GM23248 (cell line): ENCODE results near the gene INAFM1. TPM values are rescaled to one million over a fixed set of nuclear protein-coding genes. Genes with fewer than 3 reads are reported as not detected.
A peak's percentile ranks its signal among the peaks of the same experiment; 100 is the strongest.
"Not testable (repeated sequence)": the region's sequence is repeated elsewhere in the genome, so short reads cannot be mapped to it uniquely, and the experiment has no call there.

Experiments used
- DNase-seq: peaks from one replicate; pipeline ENCODE4 v3.0.0-alpha.2; 2015
- H2AFZ ChIP-seq: fragments of 200-600 bp; sonication (generic); 2 replicates; pipeline ENCODE4 v1.6.1; 2016; ENCODE audit warnings: antibody characterized with exemption
- H3F3A ChIP-seq: fragments of 200-600 bp; sonication (generic); 2 replicates; pipeline ENCODE4 v1.6.1; 2016; ENCODE audit warnings: mild to moderate bottlenecking, antibody characterized with exemption, mixed run types; ENCODE audit not compliant: insufficient read depth
- H3K27ac ChIP-seq: fragments of 200-600 bp; sonication (generic); 2 replicates; pipeline ENCODE4 v1.5.1; 2016; ENCODE audit warnings: mild to moderate bottlenecking
- H3K27me3 ChIP-seq: fragments of 200-600 bp; sonication (generic); replicated peaks from 2 replicates; pipeline ENCODE4 v1.6.1; 2016; ENCODE audit warnings: mild to moderate bottlenecking; ENCODE audit not compliant: insufficient read depth
- H3K36me3 ChIP-seq: fragments of 200-600 bp; sonication (generic); 2 replicates; pipeline ENCODE4 v1.6.1; 2016; ENCODE audit warnings: low read depth, mild to moderate bottlenecking
- H3K4me1 ChIP-seq: fragments of 200-600 bp; sonication (generic); 2 replicates; pipeline ENCODE4 v1.6.1; 2016; ENCODE audit warnings: mild to moderate bottlenecking; ENCODE audit not compliant: insufficient read depth
- H3K4me2 ChIP-seq: fragments of 200-600 bp; sonication (generic); one replicate; pipeline ENCODE4 v1.6.1; 2016; ENCODE audit warnings: mild to moderate bottlenecking; ENCODE audit not compliant: unreplicated experiment
- H3K4me3 ChIP-seq: fragments of 200-600 bp; sonication (generic); 2 replicates; pipeline ENCODE4 v1.5.1; 2016; ENCODE audit warnings: mild to moderate bottlenecking
- H3K79me2 ChIP-seq: fragments of 200-600 bp; sonication (generic); 2 replicates; pipeline ENCODE4 v1.6.1; 2016; ENCODE audit warnings: mild to moderate bottlenecking; ENCODE audit not compliant: insufficient read depth
- H3K9ac ChIP-seq: fragments of 200-600 bp; sonication (generic); 2 replicates; pipeline ENCODE4 v1.6.1; 2016; ENCODE audit warnings: mild to moderate bottlenecking
- H3K9me2 ChIP-seq: fragments of 200-600 bp; sonication (generic); 2 replicates; pipeline ENCODE4 v1.6.1; 2016; ENCODE audit warnings: mixed run types, mild to moderate bottlenecking, moderate library complexity; ENCODE audit not compliant: insufficient read depth
- H3K9me3 ChIP-seq: fragments of 200-600 bp; sonication (generic); one replicate; pipeline ENCODE4 v1.6.1; 2017; ENCODE audit warnings: low read depth
- H4K20me1 ChIP-seq: fragments of 200-600 bp; sonication (generic); 2 replicates; pipeline ENCODE4 v1.6.0; 2016; ENCODE audit not compliant: insufficient read depth
- EZH2 ChIP-seq: fragments of 200-600 bp; sonication (generic); IDR thresholded peaks from 2 replicates; pipeline ENCODE4 v1.6.1; 2018; ENCODE audit warnings: antibody characterized with exemption, mild to moderate bottlenecking; ENCODE audit not compliant: insufficient read depth, poor library complexity, severe bottlenecking
- EZH2phosphoT487 ChIP-seq: fragments of 200-600 bp; sonication (generic); IDR thresholded peaks from 2 replicates; pipeline ENCODE4 v1.6.1; 2018; ENCODE audit warnings: antibody characterized with exemption, moderate library complexity, mild to moderate bottlenecking, low read depth; ENCODE audit not compliant: insufficient read depth
- WGBS, 2 experiments: methylation state at CpG; one replicate each; pipeline ENCODE4 v1.1.6; 2015 to 2017; ENCODE audit warnings: low lambda C conversion rate in 2 of 2, low coverage in 1 of 2; ENCODE audit errors: missing lambda C conversion rate in 2 of 2; 5-methylcytosine and 5-hydroxymethylcytosine counted together
- in situ Hi-C: fragments of 300-500 bp; cut with MboI; formaldehyde crosslinking; loops from 2 replicates; pipeline ENCODE4 v1.15.0; 2020
- polyA plus RNA-seq: library from polyadenylated mRNA; unstranded; fragments of >200 nt; fragmentation: Nextera tagmentation; extraction: Ambion mirVana; gene quantifications from 2 replicates; pipeline ENCODE4 v1.2.1, GENCODE V29; 2016
- total RNA-seq: library from RNA; depleted of rRNA; stranded (reverse); fragments of >200 nt; shearing (Covaris generic); gene quantifications from 2 replicates; pipeline ENCODE4 v1.2.3, GENCODE V29; 2014

INAFM1 gene
- total and polyA plus RNA-seq, 2 experiments from 2014 or later = 5.2 to 14.1 TPM

DNA sequence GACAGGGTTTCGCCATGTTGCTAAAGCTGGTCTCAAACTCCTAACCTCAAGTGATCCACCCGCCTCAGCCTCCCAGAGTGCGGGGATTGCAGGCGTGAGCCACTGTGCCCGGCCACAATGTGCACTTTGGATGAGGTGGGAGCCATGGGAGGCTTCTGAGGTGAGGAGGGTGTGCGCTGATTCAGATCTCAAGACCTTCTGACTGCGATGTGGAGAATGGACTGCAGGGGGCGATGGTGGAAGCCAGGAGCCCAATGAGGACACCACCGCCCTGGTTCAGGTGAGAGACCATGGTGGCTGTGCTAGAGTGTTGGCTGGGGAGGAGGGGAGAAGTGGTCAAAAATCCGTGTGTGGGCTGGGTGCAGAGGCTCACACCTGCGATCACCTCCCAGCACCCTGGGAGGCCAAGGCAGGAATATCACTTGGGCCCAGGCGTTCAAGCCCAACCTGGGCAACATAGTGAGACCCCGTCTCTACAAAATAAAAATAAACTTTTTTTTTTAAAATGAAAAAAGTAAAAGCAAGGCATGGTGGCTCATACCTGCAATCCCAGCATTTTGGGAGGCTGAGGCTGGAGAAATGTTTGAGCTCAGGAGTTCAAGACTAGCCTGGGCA lies 5.6 kb downstream of the INAFM1 start:
- in situ Hi-C loops = no loop called here
- no peaks in the 10 kb centered on the region for H3K9me3 ChIP-seq
- H3K4me1 ChIP-seq = peaks cover 11% of the 10 kb centered on the region

GRCh38 chr19:47283405-47284059 lies 8.8 kb downstream of the INAFM1 start:
- H3K9me2 ChIP-seq = no peaks in the 10 kb centered on the region
- in situ Hi-C loops = no loop called here
- H4K20me1 ChIP-seq = no peaks in the 10 kb centered on the region
- no peak overlapping the region for H3K4me2 ChIP-seq
- H3K79me2 ChIP-seq = no peaks in the 10 kb centered on the region
- H3K9ac ChIP-seq = no peak overlapping the region
- no peaks in the 10 kb centered on the region for H3K36me3 ChIP-seq
- 75 to 77% methylated on average over 10 of the region's 10 CpGs for WGBS, 2 experiments
- H3K4me3 ChIP-seq = no peak overlapping the region
- no peak overlapping the region for H2AFZ ChIP-seq
- peaks cover 12% of the 10 kb centered on the region for H3F3A ChIP-seq
- no peaks in the 10 kb centered on the region for H3K27me3 ChIP-seq
- no peaks in the 10 kb centered on the region for H3K4me1 ChIP-seq
- no peak for DNase-seq
- H3K27ac ChIP-seq = no peak overlapping the region
- TF ChIP-seq EZH2phosphoT487 (no peak), EZH2 (no peak)
- no peaks in the 10 kb centered on the region for H3K9me3 ChIP-seq

More for the DNA sequence above, 5.6 kb downstream of the INAFM1 start:
- H3K4me3 ChIP-seq = no peak overlapping the region
- no peak overlapping the region for H3K9ac ChIP-seq
- no peaks in the 10 kb centered on the region for H3K27me3 ChIP-seq
- H3K79me2 ChIP-seq = no peaks in the 10 kb centered on the region; the same call in 1 of the 2 replicates
- no peaks in the 10 kb centered on the region for H3K36me3 ChIP-seq
- WGBS, 2 experiments = 73 to 78% methylated on average over 13 of the region's 13 CpGs
- no peaks in the 10 kb centered on the region for H3K9me2 ChIP-seq
- peaks cover 21% of the 10 kb centered on the region for H3F3A ChIP-seq
- DNase-seq = peak; percentile 45
- H2AFZ ChIP-seq = no peak overlapping the region
- no peak overlapping the region for H3K27ac ChIP-seq
- no peaks in the 10 kb centered on the region for H4K20me1 ChIP-seq
- H3K4me2 ChIP-seq = no peak overlapping the region
- TF ChIP-seq EZH2 (no peak), EZH2phosphoT487 (no peak)

DNA sequence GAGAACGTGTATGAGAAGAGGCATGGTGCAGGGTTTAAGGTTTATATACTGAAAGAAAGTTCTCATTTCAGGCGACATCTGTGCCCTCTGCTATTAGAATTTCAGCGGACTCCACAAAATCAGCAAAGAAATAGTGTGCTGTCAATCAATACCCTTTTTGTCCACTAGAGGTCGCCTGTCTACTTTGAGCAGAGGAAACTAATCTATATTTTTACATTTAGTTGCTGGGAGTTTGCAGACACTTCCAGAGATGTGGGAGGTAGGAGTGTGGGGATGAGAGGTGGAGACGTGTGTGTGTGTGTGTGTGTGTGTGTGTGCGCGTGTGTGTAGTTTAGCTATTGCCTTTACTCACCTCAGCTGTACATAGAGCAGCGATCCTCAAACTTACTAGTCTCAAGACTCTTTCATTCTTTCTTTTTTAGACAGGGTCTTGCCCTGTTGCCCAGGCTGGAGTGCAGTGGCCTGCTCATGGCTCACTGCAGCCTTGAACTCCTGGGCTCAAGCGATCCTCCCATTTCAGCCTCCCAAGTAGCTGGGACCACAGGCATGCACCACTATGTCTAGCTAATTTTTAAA lies 9.7 kb downstream of the INAFM1 start:
- H3K27ac ChIP-seq = no peak overlapping the region
- TF ChIP-seq EZH2 = no peak
- no peak for TF ChIP-seq EZH2phosphoT487
- 19 to 20% methylated on average over 9 of the region's 9 CpGs for WGBS, 2 experiments
- H3K9ac ChIP-seq = no peak overlapping the region
- no peaks in the 10 kb centered on the region for H3K79me2 ChIP-seq
- no peaks in the 10 kb centered on the region for H3K36me3 ChIP-seq
- DNase-seq = peak; percentile 53
- peaks cover 16% of the 10 kb centered on the region for H3F3A ChIP-seq
- H3K27me3 ChIP-seq = no peaks in the 10 kb centered on the region
- no peak overlapping the region for H3K4me3 ChIP-seq
- H3K9me2 ChIP-seq = no peaks in the 10 kb centered on the region
- in situ Hi-C loops = no loop called here
- H2AFZ ChIP-seq = no peak overlapping the region
- H4K20me1 ChIP-seq = no peaks in the 10 kb centered on the region
- H3K9me3 ChIP-seq = no peaks in the 10 kb centered on the region
- H3K4me1 ChIP-seq = peaks cover 4% of the 10 kb centered on the region
- H3K4me2 ChIP-seq = no peak overlapping the region

GRCh38 chr19:47296036-47296435 lies 21.4 kb downstream of the INAFM1 start:
- Histone ChIP-seq H3K4me1 (no peaks in the 10 kb centered on the region), H3K27ac (no peak overlapping the region), H3K9ac (no peak overlapping the region), H2AFZ (no peak overlapping the region), H4K20me1 (no peaks in the 10 kb centered on the region), H3F3A (no peaks in the 10 kb centered on the region), H3K4me2 (no peak overlapping the region), H3K9me3 (no peaks in the 10 kb centered on the region), H3K9me2 (no peaks in the 10 kb centered on the region), H3K36me3 (no peaks in the 10 kb centered on the region), H3K79me2 (no peaks in the 10 kb centered on the region), H3K4me3 (no peak overlapping the region), H3K27me3 (no peaks in the 10 kb centered on the region)
- TF ChIP-seq EZH2 = no peak
- no peak for TF ChIP-seq EZH2phosphoT487
- DNase-seq = peak; percentile 89
- in situ Hi-C loops = loop anchor here (10.0 kb wide), 2 partner anchors 89 to 409 kb away; no protein-coding TSS in a partner anchor
- 19 to 20% methylated on average over 12 of the region's 12 CpGs for WGBS, 2 experiments

GRCh38 chr19:47300867-47301266 lies 26.2 kb downstream of the INAFM1 start:
- in situ Hi-C loops, H3K9me3 ChIP-seq, H3K27ac ChIP-seq, H2AFZ ChIP-seq, H3K9ac ChIP-seq, H3F3A ChIP-seq, H3K9me2 ChIP-seq, H3K79me2 ChIP-seq, H3K4me1 ChIP-seq, H3K27me3 ChIP-seq, DNase-seq, H3K4me3 ChIP-seq, H3K36me3 ChIP-seq, H4K20me1 ChIP-seq, H3K4me2 ChIP-seq: not testable (repeated sequence)
- 94 to 95% methylated on average over 8 to 14 of the region's 14 CpGs for WGBS, 2 experiments
